Ovary (tissue), 9 donors: ENCODE measurements around the gene RFC2. TPM values are rescaled to one million over a fixed set of nuclear protein-coding genes. Genes with fewer than 3 reads are reported as not detected.
"Not testable (repeated sequence)": the region's sequence is repeated elsewhere in the genome, so short reads cannot be mapped to it uniquely, and the experiment has no call there.

ENCODE experiments used
- DNase-seq, 5 donors: peaks; one replicate each; pipeline ENCODE4 v3.0.0-alpha.2; 2019 to 2020
- H3K27ac ChIP-seq, 2 donors: fragments of 200-600 bp; one replicate each; pipeline versions ENCODE4 v1.5.1 to v1.8.0; 2019 to 2022
- H3K27me3 ChIP-seq: fragments of 200-600 bp; one replicate; pipeline ENCODE4 v1.8.0; 2022
- H3K36me3 ChIP-seq: fragments of 200-600 bp; sonication (generic); one replicate; pipeline ENCODE4 v1.5.1; 2019
- H3K4me1 ChIP-seq: one replicate; pipeline ENCODE4 v1.8.1; 2013; ENCODE audit warnings: mild to moderate bottlenecking, moderate library complexity; ENCODE audit not compliant: insufficient read depth
- H3K4me3 ChIP-seq: fragments of 200-600 bp; sonication (generic); one replicate; pipeline ENCODE4 v1.5.1; 2017
- H3K9me3 ChIP-seq, 2 donors: fragments of 200-600 bp in 1 of 2; sonication (generic) in 1 of 2; one replicate each; pipeline versions ENCODE4 v1.5.1 to v1.8.1; 2013 to 2019; ENCODE audit warnings: mild to moderate bottlenecking in 1 of 2, moderate library complexity in 1 of 2
- CTCF ChIP-seq, 3 donors: fragments of 450-650 bp in 2 of 3; fragments of 200-600 bp in 1 of 3; IDR thresholded peaks; one replicate each; pipeline versions ENCODE4 v1.5.1 to v1.8.0; 2016 to 2022; ENCODE audit warnings: antibody characterized with exemption in 3 of 3, mild to moderate bottlenecking in 1 of 3
- EP300 ChIP-seq: sonication (generic); formaldehyde crosslinking; IDR thresholded peaks from one replicate; pipeline ENCODE4 v1.6.1; 2017; ENCODE audit warnings: antibody characterized with exemption
- POLR2A ChIP-seq: fragments of 450-650 bp; IDR thresholded peaks from one replicate; pipeline ENCODE4 v1.6.1; 2017; ENCODE audit warnings: antibody characterized with exemption, mild to moderate bottlenecking, moderate library complexity
- WGBS, 3 donors: extraction: QIAGEN DNeasy Blood & Tissue Kit in 1 of 3; methylation state at CpG; one replicate each; pipeline versions ENCODE4 v1.1.5 to v1.1.7; 2013 to 2017; 5-methylcytosine and 5-hydroxymethylcytosine counted together
- intact Hi-C, 4 donors: fragments of 100-400 bp; cut with DNase I; formaldehyde crosslinking; loops; one replicate each; pipeline versions ENCODE4 v1.11.0 to v1.15.1; 2022 to 2023
- polyA plus RNA-seq, 2 donors: library from polyadenylated mRNA; stranded (reverse); fragments of 200-250 nt in 1 of 2; fragments of 350-450 nt in 1 of 2; fragmentation: Illumina TruSeq in 1 of 2; extraction: RNeasy Lipid Tissue Mini Kit (QIAGEN cat#74804) in 1 of 2; gene quantifications; one replicate each; pipeline ENCODE4 v1.2.3, GENCODE V29; 2013 to 2014
- total RNA-seq, 7 donors: library from RNA; depleted of rRNA in 2 of 7; stranded (reverse); fragments of >200 nt in 2 of 7; fragmentation: NEBNext Ultra II Directional in 3 of 7; extraction: Animal tissue kit (Norgen Biotek cat#: 25700) in 3 of 7; gene quantifications; one replicate each; pipeline versions ENCODE4 v1.1.0 to v1.2.4, GENCODE V29; 2016 to 2023
- donor health status: DM: no; HTN: no; CAD: no; lungs with moderate emphysema.
- donor health status: DM: no; HTN: no; CAD: no.
- donor health status: Bipolar disorder and iron deficiency.
- donor health status: DM: yes; HTN: yes; CAD: no.
- donor health status: DM: no; HTN: no; CAD: no.
- donor health status: DM: yes; HTN: yes; CAD: no.

RFC2 gene
- total and polyA plus RNA-seq, 9 donors: 6.4 to 23.7 (median 16.6) TPM

- DNase-seq: no peak
- 93 to 97% (median 96%) methylated on average over 9 of the region's 9 CpGs for WGBS, 3 donors
- Histone ChIP-seq H3K4me1 (peaks cover under 1% of the 10 kb centered on the region), H3K36me3 (no peaks in the 10 kb centered on the region), H3K9me3 (no peaks in the 10 kb centered on the region), H3K27me3 (no peaks in the 10 kb centered on the region), H3K4me3 (no peak overlapping the region), H3K27ac (no peak overlapping the region)
- TF ChIP-seq EP300 (no peak), CTCF (IDR thresholded peaks at IDR 0.05) (no peak), POLR2A (no peak)
- intact Hi-C loops: no loop called here
These were observed 25.0 kb downstream of the RFC2 start for GRCh38 chr7:74228951-74229900.

- TF ChIP-seq EP300 (no peak), CTCF (IDR thresholded peaks at IDR 0.05) (no peak), POLR2A (no peak)
- Histone ChIP-seq H3K27ac (no peak overlapping the region), H3K4me3 (no peak overlapping the region), H3K4me1 (peaks cover 5% of the 10 kb centered on the region), H3K36me3 (no peaks in the 10 kb centered on the region), H3K27me3 (no peaks in the 10 kb centered on the region), H3K9me3 (no peaks in the 10 kb centered on the region)
- intact Hi-C loops: no loop called here
- no peak for DNase-seq
- WGBS, 3 donors: 90 to 95% (median 91%) methylated on average over 5 of the region's 5 CpGs
These were observed 27.6 kb downstream of the RFC2 start for GRCh38 chr7:74226633-74227032.

- Histone ChIP-seq H3K9me3 (no peaks in the 10 kb centered on the region), H3K27ac (no peak overlapping the region), H3K4me3 (no peak overlapping the region), H3K4me1 (peaks cover 5% of the 10 kb centered on the region), H3K36me3 (no peaks in the 10 kb centered on the region), H3K27me3 (no peaks in the 10 kb centered on the region)
- no peak for DNase-seq
- TF ChIP-seq EP300: no peak
- no peak for TF ChIP-seq POLR2A
- no peak for TF ChIP-seq CTCF (IDR thresholded peaks at IDR 0.05)
- intact Hi-C loops: loop anchor here in 1 of 4 donors (2.0 kb wide), 1 partner anchor 75 kb away; no protein-coding TSS in a partner anchor
- WGBS, 3 donors: 84 to 92% (median 91%) methylated on average over 12 of the region's 12 CpGs
These were observed 28.8 kb downstream of the RFC2 start for GRCh38 chr7:74225400-74225799.

GRCh38 chr7:74224907-74225306 lies 29.3 kb downstream of the RFC2 start:
- not testable (repeated sequence) for DNase-seq, H3K36me3 ChIP-seq, H3K27me3 ChIP-seq, H3K4me1 ChIP-seq, H3K9me3 ChIP-seq, H3K27ac ChIP-seq, H3K4me3 ChIP-seq
- 85 to 95% (median 91%) methylated on average over 13 of the region's 13 CpGs for WGBS, 3 donors
- intact Hi-C loops: loop anchor here in 1 of 4 donors (2.0 kb wide), 1 partner anchor 76 kb away; no protein-coding TSS in a partner anchor

- Histone ChIP-seq H3K4me3 (no peak overlapping the region), H3K4me1 (peaks cover 5% of the 10 kb centered on the region), H3K27me3 (no peaks in the 10 kb centered on the region), H3K27ac (no peak overlapping the region), H3K36me3 (no peaks in the 10 kb centered on the region), H3K9me3 (no peaks in the 10 kb centered on the region)
- intact Hi-C loops: loop anchor here in 1 of 4 donors (2.0 kb wide), 1 partner anchor 76 kb away; no protein-coding TSS in a partner anchor
- no peak for TF ChIP-seq CTCF (IDR thresholded peaks at IDR 0.05)
- 69 to 87% (median 74%) methylated on average over 12 of the region's 12 CpGs for WGBS, 3 donors
- no peak for DNase-seq
These were observed 29.7 kb downstream of the RFC2 start for GRCh38 chr7:74224511-74224832.
